ENCODE results near the gene ORMDL2.

DNA sequence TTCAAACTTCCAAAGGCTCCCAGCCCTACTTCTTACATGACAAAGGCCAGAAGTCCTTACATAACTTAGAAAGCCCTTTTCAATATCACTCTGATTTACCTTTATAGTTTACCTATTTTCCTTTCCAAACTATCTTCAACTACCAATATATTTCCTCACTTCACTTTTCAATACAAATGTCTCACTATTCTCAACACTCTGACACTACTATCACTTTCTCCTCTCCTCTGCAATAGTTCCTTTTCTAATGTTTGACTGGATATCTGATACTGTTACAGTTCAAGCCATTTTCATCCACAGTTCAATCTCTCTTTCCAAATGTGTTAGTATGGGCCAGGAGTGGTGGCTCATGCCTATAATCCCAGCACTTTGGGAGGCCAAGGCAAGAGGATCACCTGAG, 3.6 kb upstream of the ORMDL2 start:
- TF ChIP-seq, protein P1, sequence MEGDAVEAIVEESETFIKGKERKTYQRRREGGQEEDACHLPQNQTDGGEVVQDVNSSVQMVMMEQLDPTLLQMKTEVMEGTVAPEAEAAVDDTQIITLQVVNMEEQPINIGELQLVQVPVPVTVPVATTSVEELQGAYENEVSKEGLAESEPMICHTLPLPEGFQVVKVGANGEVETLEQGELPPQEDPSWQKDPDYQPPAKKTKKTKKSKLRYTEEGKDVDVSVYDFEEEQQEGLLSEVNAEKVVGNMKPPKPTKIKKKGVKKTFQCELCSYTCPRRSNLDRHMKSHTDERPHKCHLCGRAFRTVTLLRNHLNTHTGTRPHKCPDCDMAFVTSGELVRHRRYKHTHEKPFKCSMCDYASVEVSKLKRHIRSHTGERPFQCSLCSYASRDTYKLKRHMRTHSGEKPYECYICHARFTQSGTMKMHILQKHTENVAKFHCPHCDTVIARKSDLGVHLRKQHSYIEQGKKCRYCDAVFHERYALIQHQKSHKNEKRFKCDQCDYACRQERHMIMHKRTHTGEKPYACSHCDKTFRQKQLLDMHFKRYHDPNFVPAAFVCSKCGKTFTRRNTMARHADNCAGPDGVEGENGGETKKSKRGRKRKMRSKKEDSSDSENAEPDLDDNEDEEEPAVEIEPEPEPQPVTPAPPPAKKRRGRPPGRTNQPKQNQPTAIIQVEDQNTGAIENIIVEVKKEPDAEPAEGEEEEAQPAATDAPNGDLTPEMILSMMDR (IDR thresholded peaks at IDR 0.05), result no peak
- TF ChIP-seq POLR2AphosphoS5 (IDR thresholded peaks at IDR 0.05) (no peak), POLR2A (IDR thresholded peaks at IDR 0.05) (no peak), EP300 (IDR thresholded peaks at IDR 0.05) (no peak)
